ENCODE data around the gene CCDC134. TPM values are rescaled to one million over a fixed set of nuclear protein-coding genes. Genes with fewer than 3 reads are reported as not detected.

The CCDC134 gene
- total RNA-seq, 1 donor = 8.1 TPM

DNA sequence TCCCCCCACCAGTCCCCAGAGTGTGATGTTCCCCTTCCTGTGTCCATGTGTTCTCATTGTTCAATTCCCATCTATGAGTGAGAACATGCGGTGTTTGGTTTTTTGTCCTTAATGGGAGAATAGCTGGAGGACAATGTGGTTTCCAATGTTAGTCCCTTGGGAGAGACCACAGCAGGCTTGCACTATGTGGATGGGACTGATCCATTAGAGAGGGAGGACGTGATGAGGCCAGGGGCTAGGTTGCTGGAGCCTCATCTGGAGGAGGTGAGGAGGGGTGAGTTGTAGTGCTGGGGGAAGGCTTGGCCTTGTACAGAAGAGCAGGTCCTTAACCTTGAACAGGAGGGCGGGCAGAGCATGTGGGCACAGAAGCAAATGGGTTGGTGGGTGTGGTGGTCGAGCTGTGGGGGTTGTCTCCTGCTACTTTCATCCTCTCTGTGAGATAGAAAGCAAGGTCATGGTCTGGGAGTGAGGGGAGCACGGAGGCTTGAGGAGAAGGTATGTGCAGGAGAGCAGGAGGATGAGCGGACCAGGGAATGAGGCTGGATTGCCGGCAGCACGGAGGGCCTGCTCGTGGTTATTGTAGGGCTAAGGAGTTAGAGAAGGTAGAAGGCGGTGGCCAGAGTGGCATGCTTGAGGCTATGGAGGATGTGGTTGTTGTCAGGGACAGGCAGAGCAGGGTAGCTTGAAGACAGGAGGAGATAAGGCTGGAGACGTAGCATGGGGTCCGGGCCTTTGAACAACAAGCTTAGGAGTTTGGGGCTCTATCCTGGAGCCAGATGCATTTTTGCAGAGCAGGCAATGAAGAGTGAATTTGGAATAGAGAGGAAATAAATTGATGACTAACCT, 21.2 kb downstream of the CCDC134 start:
- H3K4me3 ChIP-seq (ENCODE audit: low read depth, low read length) = no peak overlapping the region
- no peak for DNase-seq (ENCODE audit: low read depth)
- TF ChIP-seq, protein P1, sequence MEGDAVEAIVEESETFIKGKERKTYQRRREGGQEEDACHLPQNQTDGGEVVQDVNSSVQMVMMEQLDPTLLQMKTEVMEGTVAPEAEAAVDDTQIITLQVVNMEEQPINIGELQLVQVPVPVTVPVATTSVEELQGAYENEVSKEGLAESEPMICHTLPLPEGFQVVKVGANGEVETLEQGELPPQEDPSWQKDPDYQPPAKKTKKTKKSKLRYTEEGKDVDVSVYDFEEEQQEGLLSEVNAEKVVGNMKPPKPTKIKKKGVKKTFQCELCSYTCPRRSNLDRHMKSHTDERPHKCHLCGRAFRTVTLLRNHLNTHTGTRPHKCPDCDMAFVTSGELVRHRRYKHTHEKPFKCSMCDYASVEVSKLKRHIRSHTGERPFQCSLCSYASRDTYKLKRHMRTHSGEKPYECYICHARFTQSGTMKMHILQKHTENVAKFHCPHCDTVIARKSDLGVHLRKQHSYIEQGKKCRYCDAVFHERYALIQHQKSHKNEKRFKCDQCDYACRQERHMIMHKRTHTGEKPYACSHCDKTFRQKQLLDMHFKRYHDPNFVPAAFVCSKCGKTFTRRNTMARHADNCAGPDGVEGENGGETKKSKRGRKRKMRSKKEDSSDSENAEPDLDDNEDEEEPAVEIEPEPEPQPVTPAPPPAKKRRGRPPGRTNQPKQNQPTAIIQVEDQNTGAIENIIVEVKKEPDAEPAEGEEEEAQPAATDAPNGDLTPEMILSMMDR (IDR thresholded peaks at IDR 0.05; ENCODE audit: insufficient read depth, low read length) = no peak

DNA sequence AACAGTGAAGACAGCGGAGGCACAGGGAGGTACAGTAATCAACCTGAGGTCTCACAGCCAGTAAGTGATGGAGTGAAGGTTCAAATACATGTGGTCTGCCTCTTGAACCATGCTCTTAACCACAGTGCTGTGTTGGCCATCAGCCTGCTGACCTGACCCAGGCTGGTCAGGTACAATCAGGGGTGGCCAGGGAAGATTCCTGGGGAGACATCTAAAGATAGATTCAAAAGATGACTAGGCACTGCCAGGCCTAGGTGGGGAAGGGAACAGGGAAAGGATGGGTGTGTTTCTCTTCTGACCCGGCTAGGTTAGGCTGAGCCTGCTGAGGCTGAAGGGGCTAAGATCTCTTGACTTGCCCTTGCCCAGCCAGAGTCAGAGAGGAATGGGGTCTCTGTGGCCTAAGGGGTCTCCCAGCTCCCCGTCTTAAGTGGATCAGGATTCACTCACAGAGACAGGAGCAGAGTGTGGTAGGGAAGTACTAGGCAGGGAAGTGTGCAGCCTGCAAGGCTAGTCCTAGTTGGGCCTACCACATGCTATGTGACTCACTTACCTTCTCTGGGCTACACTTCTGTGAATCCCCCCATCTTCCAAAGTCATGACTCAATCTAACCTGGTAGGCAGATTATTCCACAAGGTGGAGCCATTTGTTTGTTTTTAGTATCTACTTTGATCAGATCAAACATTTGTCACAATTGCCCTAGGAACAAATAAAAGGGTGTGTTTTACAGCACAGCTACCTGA, 22.0 kb downstream of the CCDC134 start:
- H3K4me3 ChIP-seq (ENCODE audit: low read depth, low read length) = no peak overlapping the region
- peak; percentile 73 for DNase-seq (ENCODE audit: low read depth)
- TF ChIP-seq, protein P1 (IDR thresholded peaks at IDR 0.05; ENCODE audit: insufficient read depth, low read length) = peak; percentile 52

DNA sequence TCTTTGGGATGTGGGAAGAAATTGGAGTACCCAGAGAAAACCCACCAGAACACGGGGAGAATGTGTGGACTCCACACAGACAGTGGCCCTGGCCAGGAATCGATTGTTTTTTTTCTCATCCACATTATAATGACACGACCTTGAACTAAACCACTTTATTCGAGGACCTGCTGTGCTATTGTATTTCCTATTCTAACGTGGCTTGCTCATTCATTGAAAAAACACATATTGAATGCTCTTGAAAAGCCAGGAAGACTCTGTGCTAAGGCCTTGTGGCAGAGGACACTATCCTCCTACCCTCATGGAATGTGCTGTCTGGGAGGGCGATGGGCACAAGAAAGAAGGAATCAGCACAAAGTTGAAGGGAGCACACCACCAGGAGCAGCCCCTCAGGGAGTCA, 23.3 kb downstream of the CCDC134 start:
- DNase-seq (ENCODE audit: low read depth) = no peak
- TF ChIP-seq, protein P1 (IDR thresholded peaks at IDR 0.05; ENCODE audit: insufficient read depth, low read length) = no peak
- no peak overlapping the region for H3K4me3 ChIP-seq (ENCODE audit: low read depth, low read length)

DNA sequence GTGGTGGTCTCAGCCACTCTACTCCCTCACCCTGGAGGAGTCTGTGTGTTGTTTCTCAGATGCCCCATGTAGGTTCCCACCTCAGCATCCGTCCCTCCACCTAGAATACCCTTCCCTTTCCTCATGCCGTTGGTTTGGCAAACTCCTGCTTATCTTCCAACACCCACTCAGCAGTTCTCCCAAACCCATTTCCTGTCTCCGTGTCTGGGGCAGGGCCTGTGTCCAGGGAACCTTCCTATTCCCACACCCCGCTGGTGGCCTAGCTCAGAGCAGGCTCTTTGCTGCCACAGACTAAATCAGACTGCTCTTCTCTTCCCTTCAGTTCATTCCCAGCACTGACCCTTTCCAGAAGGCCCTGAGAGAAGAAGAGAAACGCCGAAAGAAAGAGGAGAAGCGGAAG, 24.9 kb downstream of the CCDC134 start:
- DNase-seq (ENCODE audit: low read depth) = peak; percentile 39
- TF ChIP-seq, protein P1 (IDR thresholded peaks at IDR 0.05; ENCODE audit: insufficient read depth, low read length) = no peak
- H3K4me3 ChIP-seq (ENCODE audit: low read depth, low read length) = no peak overlapping the region

DNA sequence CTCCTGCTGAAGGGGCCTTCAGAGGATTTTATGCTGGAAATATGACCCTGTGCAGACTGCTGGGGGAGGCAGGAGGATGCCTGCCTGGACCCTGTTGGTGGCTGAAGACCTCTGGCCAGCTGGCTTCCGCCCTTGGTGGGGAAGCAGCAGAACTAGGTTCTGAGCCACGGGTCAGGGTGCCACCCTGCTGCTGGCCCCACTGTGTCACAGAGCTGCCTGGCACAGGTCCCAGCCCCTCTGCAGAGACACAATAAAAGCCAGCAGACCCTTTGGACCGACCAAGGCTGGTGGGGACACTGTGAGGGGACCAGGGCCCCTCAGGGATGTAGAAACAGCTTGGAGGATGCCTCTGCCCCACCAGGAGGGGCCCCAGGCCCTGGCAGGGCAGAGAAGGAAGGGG, 25.5 kb downstream of the CCDC134 start:
- TF ChIP-seq, protein P1 (IDR thresholded peaks at IDR 0.05; ENCODE audit: insufficient read depth, low read length) = no peak
- no peak for DNase-seq (ENCODE audit: low read depth)
- H3K4me3 ChIP-seq (ENCODE audit: low read depth, low read length) = no peak overlapping the region

DNA sequence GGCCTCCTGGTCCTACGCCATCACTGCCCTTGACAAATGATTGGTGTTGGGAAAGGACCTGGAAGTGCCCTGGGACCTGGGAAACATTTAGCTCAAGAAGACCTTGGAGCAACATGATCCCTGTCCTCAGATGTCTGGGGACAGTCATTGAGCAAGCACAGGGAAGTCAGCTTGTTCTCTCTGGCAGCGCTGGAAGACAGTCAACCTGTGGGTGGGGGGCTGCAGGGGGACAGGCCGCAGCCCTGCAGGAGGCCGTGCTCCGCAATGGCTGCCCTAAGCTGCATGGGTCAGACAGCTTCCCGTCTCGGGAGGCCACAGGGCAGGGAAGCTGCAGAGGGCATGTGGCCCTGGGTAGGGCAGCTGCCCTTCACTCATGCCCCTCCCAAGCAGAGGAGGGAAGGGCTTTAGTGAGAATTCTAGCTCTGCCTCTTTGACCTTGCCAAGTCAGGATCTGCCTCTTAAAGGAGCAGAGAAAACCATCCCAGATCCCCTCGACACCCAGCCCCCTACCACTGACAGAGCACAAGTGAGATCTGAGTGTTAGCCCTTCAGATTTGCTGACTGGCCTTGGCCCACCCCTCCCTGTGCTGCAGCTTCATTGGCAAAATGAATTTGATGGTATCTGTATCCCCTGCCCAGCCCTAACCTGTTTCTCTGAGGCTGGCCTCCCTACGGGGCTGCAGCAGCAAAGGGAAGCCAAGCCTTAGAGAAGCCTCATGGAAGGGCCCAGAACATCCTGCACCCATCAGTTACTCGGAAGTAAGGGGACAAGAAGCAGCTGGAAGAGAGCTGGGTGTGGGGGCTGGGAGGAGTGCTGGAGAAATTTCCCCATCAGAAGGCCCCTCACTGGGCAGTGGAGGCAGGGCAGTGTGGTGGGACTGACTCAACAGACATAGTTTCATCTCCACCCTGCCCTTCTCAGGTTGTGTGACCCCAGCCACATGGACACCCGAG, 26.2 kb downstream of the CCDC134 start:
- H3K4me3 ChIP-seq (ENCODE audit: low read depth, low read length) = no peak overlapping the region
- no peak for DNase-seq (ENCODE audit: low read depth)
- TF ChIP-seq, protein P1 (IDR thresholded peaks at IDR 0.05; ENCODE audit: insufficient read depth, low read length) = no peak
